ENCODE measurements around the gene PLEKHG4B. TPM values are rescaled to one million over a fixed set of nuclear protein-coding genes. Genes with fewer than 3 reads are reported as not detected.
"Not testable (repeated sequence)": the region's sequence is repeated elsewhere in the genome, so short reads cannot be mapped to it uniquely, and the experiment has no call there.

PLEKHG4B gene
- polyA plus RNA-seq, 6 donors from 2014 or later: 0.03 TPM; not detected in 5

DNA sequence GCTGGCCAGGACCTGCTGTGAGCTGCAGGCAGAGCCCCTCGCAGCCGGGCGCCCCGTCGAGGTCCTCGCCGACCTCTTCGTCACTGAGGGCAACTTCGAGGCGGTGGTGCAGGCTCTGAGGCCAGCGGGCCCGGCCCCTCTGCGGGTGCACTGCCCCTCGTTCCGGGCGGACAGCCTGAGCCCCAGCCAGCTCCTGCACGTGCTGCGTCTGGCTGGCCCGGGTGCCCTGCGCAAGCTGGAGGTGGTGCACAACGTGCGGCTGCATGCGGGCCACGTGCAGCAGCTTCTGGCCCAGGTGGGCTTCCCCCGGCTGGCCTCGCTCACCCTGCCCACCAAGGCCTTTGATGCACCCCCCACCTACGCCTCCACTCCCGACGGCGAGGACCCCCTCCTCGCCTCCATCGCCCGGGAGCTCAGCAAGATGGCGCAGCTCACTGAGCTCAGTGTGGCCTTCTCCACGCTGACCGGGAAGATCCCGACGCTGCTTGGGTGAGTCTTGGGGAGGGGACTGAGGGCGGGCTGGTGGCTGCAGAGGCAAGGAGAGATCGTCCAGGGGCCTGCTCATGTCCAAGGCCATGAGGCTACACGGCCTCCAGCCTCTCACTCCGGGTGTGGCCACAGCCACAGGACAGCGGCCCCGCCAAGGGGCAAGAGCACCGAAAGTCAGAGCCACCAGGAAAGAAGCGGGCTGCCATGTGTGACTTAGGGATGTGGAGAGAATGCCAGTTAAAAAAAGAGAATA, 100.2 kb downstream of the PLEKHG4B start:
- Mint-ChIP-seq H3K27ac (no peak overlapping the region), H3K36me3 (no peaks in the 10 kb centered on the region), H3K9me3 (no peaks in the 10 kb centered on the region), H3K4me3 (peak overlapping the region in 3 of 8 donors; percentile 5 to 52 (median 45)), H3K27me3 (peaks cover 8 to 9% (median 9%) of the 10 kb centered on the region in 3 donors), H3K4me1 (peaks cover 12 to 15% (median 15%) of the 10 kb centered on the region in 3 donors)
- DNase-seq (no peak), ATAC-seq (ENCODE audit: low read depth in 2 of 2) (no peak)

- Mint-ChIP-seq H3K4me3 (peak overlapping the region in 1 of 8 donors; percentile 45), H3K27me3 (peaks cover 8 to 9% (median 9%) of the 10 kb centered on the region in 3 donors), H3K4me1 (peaks cover 12 to 15% (median 15%) of the 10 kb centered on the region in 3 donors), H3K9me3 (no peaks in the 10 kb centered on the region), H3K36me3 (no peaks in the 10 kb centered on the region), H3K27ac (no peak overlapping the region)
- ATAC-seq (ENCODE audit: low read depth in 2 of 2) (no peak), DNase-seq (no peak)
Observed at GRCh38 chr5:192691-192969, 100.7 kb downstream of the PLEKHG4B start.

DNA sequence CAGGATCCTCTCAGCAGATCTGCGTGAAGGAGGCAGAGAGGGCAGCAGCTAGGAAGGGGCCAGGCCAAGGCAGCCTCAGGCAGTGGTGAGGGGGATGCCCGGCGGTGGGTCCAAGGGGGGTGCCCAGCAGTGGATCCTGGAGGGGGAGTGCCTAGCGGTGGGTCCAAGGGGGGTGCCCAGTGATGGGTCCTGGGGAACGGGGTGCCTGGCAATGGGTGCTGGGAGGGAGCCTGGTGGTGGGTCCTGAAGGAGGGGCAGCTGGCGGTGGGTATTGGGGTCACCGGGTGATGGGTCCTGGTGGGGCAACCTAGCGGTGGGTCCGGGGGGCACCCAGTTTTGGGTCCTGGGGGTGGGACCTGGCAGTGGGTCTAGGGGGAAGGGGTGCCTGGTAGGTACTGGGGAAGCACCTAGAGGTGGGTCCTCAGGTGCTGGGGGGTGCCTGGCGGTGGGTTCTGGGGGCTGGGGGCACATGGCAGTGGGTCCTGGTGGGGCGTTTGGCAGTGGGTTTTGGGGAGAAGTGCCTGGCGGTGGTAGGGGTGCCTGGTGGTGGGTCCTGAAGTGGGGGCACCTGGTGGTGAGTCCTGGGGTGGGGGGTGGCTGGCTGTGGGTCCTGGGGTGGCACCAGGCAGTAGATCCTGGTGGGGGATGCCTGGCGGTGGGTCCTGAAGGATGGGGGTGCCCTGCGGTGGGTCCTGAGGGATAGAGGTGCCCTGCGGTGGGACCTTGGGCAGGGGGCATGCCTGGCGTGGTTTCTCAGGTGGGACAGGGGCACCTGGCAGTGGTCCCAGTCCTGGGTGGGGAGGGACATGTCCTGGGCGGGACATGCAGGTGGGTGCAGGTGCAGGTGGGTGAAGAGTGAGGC, 101.2 kb downstream of the PLEKHG4B start:
- Mint-ChIP-seq H3K4me3 (no peak overlapping the region), H3K4me1 (peaks cover 12 to 14% (median 14%) of the 10 kb centered on the region in 3 donors), H3K9me3 (no peaks in the 10 kb centered on the region), H3K27me3 (peaks cover 8 to 9% (median 9%) of the 10 kb centered on the region in 3 donors), H3K36me3 (no peaks in the 10 kb centered on the region), H3K27ac (no peak overlapping the region)
- ATAC-seq (ENCODE audit: low read depth in 2 of 2) (no peak), DNase-seq (no peak)

DNA sequence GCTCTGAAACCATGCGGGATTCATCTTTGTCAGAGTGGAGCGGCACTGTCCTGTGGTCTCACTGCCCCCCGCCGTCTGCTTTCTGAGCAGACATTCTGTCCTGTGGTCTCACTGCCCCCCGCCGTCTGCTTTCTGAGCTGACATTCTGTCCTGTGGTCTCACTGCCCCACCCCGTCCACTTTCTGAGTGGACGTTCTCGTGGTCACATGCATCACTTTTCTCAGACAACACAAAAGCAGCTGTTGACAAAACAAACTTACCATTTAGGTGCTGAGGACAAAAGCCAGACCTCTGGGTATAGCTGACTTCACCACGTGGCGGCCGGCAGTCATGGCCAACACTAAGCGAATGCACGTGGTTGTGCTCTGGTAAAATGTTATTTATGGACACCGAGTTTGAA, 102.1 kb downstream of the PLEKHG4B start:
- Mint-ChIP-seq H3K4me3 (no peak overlapping the region), H3K4me1 (peaks cover 5 to 8% (median 5%) of the 10 kb centered on the region in 3 donors)

DNA sequence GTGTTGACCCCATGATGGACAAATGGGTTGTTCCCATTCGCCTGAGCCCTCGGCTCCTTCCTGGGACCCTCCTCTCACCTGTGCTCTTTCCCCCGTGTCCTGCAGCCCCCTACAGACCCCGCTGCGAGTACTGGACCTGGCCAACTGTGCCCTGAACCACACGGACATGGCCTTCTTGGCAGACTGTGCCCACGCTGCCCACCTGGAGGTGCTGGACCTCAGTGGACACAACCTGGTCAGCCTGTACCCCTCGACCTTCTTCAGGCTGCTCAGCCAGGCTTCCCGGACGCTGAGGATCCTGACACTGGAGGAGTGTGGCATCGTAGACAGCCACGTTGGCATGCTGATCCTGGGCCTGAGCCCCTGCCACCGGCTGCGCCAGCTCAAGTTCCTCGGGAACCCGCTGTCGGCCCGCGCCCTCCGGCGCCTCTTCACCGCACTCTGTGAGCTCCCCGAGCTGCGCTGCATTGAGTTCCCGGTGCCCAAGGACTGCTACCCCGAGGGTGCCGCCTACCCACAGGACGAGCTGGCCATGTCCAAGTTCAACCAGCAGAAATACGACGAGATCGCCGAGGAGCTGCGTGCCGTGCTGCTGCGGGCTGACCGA, 102.7 kb downstream of the PLEKHG4B start:
- DNase-seq (no peak), ATAC-seq (ENCODE audit: low read depth in 2 of 2) (no peak)
- H3K36me3 Mint-ChIP-seq: no peaks in the 10 kb centered on the region
- no peak overlapping the region for H3K27ac Mint-ChIP-seq
- peak overlapping the region in 1 of 8 donors; percentile 74 for H3K4me3 Mint-ChIP-seq
- H3K9me3 Mint-ChIP-seq: no peaks in the 10 kb centered on the region
- peaks cover 4 to 9% (median 4%) of the 10 kb centered on the region in 3 donors for H3K27me3 Mint-ChIP-seq
- H3K4me1 Mint-ChIP-seq: peaks cover 5 to 8% (median 5%) of the 10 kb centered on the region in 3 donors

More for the DNA sequence above, 102.1 kb downstream of the PLEKHG4B start:
- Mint-ChIP-seq H3K27me3 (peaks cover 4 to 9% (median 4%) of the 10 kb centered on the region in 3 donors), H3K9me3 (no peaks in the 10 kb centered on the region), H3K27ac (peak overlapping the region in 1 of 6 donors; percentile 66), H3K36me3 (no peaks in the 10 kb centered on the region)
- DNase-seq: no peak
- no peak for ATAC-seq (ENCODE audit: low read depth in 2 of 2)

DNA sequence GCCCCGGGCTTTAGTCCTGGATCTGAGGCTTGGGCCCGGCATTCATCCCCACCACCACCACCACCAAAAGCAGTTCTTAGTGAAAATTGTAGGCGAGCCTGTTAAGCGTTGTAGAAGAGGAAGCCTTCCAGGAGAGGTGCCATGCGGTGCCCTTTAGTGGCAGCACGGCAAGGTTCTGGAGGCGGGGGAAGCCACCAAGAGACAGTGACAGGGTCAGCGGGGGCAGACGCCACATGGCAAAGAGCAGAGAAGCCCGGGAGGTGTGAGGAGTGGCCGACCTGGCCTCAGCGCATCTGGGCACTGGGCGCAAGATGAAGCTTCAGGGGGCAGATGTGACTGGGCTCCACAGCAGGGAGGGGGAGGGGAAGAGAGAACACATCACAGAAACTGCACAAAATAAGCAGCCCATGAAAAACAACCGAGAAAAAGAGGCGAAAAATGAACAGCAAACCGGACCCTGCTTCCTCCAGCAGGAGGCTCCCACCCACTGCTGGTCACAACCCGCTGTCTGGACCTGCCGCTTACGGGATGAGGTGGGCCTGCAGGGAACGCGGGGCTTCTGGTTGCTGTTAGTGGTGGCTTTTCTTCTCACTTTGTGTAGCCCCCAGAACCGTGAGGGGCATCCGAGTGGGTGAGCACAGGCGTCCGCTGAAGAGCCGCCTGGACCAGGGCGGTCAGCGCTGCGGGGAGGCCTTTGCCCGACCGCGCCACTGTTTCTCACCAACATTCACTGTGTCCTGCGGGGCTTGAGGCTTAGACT, 103.6 kb downstream of the PLEKHG4B start:
- peaks cover 0 to 4% (median 1%) of the 10 kb centered on the region in 3 donors for H3K27me3 Mint-ChIP-seq
- DNase-seq (no peak), ATAC-seq (ENCODE audit: low read depth in 2 of 2) (no peak)
- H3K36me3 Mint-ChIP-seq: no peaks in the 10 kb centered on the region
- peaks cover 0 to 8% (median 6%) of the 10 kb centered on the region in 3 donors for H3K4me1 Mint-ChIP-seq
- H3K27ac Mint-ChIP-seq: no peak overlapping the region
- no peak overlapping the region for H3K4me3 Mint-ChIP-seq
- no peaks in the 10 kb centered on the region for H3K9me3 Mint-ChIP-seq

- ATAC-seq (ENCODE audit: low read depth in 2 of 2) (no peak), DNase-seq (no peak)
- no peaks in the 10 kb centered on the region for H3K9me3 Mint-ChIP-seq
- peaks cover 5 to 11% (median 8%) of the 10 kb centered on the region in 3 donors for H3K4me1 Mint-ChIP-seq
- H3K4me3 Mint-ChIP-seq: no peak overlapping the region
- H3K27ac Mint-ChIP-seq: no peak overlapping the region
- H3K36me3 Mint-ChIP-seq: no peaks in the 10 kb centered on the region
- H3K27me3 Mint-ChIP-seq: no peaks in the 10 kb centered on the region
Observed at GRCh38 chr5:196350-196749, 104.4 kb downstream of the PLEKHG4B start.

DNA sequence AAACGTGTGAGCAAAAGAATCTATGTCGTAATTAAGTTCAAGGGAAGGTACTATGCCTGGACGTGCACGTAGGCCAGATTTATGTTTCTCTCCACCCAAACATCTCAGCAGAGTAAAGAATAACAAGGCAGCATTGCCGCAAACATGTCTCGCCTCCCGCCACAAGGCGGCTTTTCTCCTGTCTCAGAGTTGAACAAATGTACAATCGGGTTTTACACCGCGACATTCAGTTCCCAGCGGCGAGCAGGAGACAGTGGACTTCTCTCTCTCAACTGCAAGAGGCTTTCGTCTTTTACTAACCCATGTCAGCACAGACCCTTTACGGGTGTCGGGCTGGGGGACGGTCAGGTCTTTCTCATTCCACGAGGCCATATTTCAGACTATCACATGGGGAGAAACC, 105.1 kb downstream of the PLEKHG4B start:
- not testable (repeated sequence) for ATAC-seq (ENCODE audit: low read depth in 2 of 2); H3K4me3 Mint-ChIP-seq; H3K9me3 Mint-ChIP-seq; DNase-seq; H3K36me3 Mint-ChIP-seq; H3K27me3 Mint-ChIP-seq; H3K27ac Mint-ChIP-seq
- peaks cover 6 to 18% (median 14%) of the 10 kb centered on the region in 3 donors for H3K4me1 Mint-ChIP-seq

DNA sequence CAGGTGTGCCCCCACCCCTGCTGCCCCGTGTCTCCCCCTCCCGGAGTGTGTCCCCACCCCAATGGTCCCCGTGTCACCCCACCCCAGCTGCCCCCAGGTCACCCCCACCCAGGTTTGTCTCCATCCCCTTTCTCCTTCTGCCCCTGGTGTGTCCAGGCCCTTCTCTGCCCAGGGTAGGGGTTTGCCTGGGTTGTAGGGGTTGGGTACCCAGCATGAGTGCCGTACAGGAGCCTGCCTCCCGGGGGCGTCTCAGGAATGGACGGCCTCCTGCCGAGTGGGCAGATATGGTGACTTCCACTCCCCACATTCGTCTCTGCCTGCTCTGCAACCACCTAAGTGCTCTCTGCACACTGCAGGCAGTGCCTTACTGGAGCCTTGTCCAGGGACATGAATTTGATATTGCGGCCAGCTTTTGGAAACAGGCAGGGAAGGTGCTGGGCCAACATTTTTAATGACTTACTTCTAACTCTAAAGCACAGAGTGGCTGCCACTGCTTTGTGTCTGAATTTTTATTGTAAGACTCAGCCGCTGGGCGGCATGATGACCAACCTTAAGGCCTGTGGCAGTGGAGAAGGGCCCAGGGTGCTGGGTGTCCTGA, 106.0 kb downstream of the PLEKHG4B start:
- Mint-ChIP-seq H3K27me3 (no peaks in the 10 kb centered on the region), H3K36me3 (no peaks in the 10 kb centered on the region), H3K9me3 (no peaks in the 10 kb centered on the region), H3K27ac (peak overlapping the region in 1 of 6 donors; percentile 56), H3K4me1 (peaks cover 6 to 20% (median 16%) of the 10 kb centered on the region in 3 donors), H3K4me3 (no peak overlapping the region)
- ATAC-seq (ENCODE audit: low read depth in 2 of 2) (no peak), DNase-seq (no peak)

DNA sequence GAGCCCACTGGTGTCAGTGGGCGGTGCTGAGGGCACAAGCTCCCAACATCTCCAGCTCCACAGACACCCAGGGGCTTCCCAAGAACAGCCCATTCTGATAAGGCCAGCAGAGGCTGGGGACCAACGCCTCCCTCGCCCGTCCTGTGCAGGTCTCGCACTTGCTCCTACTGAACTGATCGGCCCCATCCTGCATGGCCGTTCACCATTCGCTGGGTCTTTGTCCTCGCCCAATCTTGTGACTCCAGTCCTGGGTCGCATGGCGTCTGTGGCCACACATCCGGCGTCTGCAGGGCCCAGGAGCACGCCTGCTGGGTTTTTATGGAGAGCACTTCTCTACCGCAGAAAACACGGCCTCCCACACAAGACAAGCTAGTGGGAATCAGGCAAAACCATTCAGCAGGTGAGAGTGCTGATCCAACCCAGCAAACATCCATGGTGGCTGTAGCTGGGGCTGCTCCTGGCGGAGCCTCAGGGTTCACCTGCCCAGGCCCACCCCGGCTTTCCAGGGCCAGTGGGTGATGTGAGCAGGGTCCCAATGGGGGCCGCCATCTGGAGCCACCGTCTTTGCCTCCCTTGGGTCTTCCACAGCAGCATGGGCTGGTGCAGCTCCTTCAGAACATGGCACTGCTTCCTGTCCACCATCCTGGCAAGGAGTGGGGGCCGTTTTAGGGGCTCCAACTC, 106.7 kb downstream of the PLEKHG4B start:
- Mint-ChIP-seq H3K27ac (no peak overlapping the region), H3K36me3 (no peaks in the 10 kb centered on the region), H3K9me3 (no peaks in the 10 kb centered on the region), H3K4me1 (peaks cover 6 to 20% (median 16%) of the 10 kb centered on the region in 3 donors), H3K27me3 (no peaks in the 10 kb centered on the region), H3K4me3 (no peak overlapping the region)
- ATAC-seq (ENCODE audit: low read depth in 2 of 2) (no peak), DNase-seq (no peak)

GRCh38 chr5:199197-199949, 107.4 kb downstream of the PLEKHG4B start:
- Mint-ChIP-seq H3K27ac (peak overlapping the region in 1 of 6 donors; percentile 15), H3K4me3 (peak overlapping the region in 1 of 8 donors; percentile 68), H3K9me3 (no peaks in the 10 kb centered on the region), H3K36me3 (peaks cover 0 to 2% of the 10 kb centered on the region in 2 donors), H3K4me1 (peaks cover 6 to 20% (median 16%) of the 10 kb centered on the region in 3 donors), H3K27me3 (no peaks in the 10 kb centered on the region)
- ATAC-seq (ENCODE audit: low read depth in 2 of 2) (no peak), DNase-seq (no peak)
